ENCODE data around the gene FBN2.

The FBN2 gene

GRCh38 chr5:128538000-128538249 is at the start of gene FBN2:
TSS of gene FBN2 (minus strand) at chr5:128538245. CDS start at chr5:128537603, 642 bp downstream.
- DNase-seq: no peak

- DNase-seq: no peak
Observed at GRCh38 chr5:128587275-128587674, 49.2 kb upstream of the FBN2 start.

GRCh38 chr5:128586848-128587247 is 48.8 kb upstream of the FBN2 start:
- DNase-seq: no peak

DNA sequence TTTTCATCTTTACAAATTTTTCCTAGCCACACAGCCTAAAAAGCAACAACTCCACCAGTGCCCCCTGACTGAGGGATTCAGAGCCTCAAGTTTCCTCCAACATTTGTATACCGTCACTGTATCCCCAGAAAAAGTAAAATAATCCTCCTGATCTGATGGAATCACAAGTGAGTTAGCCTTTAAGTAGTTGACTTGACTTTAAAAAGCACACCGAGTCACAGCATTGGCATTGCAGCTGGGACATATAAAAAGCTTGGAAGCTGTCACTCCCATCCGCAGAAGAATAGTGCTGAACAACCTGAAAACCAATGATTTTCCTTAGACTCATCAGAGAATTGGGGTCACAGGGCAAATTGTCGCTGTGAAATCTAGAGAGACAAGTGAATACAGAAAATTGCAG is 41.6 kb upstream of the FBN2 start:
- no peak for DNase-seq

- no peak for DNase-seq
Observed at GRCh38 chr5:128579093-128579492, 41.0 kb upstream of the FBN2 start.

- no peak for DNase-seq
Observed at GRCh38 chr5:128574041-128574440, 36.0 kb upstream of the FBN2 start.

GRCh38 chr5:128572930-128573319 is 34.9 kb upstream of the FBN2 start:
- DNase-seq: no peak

DNA sequence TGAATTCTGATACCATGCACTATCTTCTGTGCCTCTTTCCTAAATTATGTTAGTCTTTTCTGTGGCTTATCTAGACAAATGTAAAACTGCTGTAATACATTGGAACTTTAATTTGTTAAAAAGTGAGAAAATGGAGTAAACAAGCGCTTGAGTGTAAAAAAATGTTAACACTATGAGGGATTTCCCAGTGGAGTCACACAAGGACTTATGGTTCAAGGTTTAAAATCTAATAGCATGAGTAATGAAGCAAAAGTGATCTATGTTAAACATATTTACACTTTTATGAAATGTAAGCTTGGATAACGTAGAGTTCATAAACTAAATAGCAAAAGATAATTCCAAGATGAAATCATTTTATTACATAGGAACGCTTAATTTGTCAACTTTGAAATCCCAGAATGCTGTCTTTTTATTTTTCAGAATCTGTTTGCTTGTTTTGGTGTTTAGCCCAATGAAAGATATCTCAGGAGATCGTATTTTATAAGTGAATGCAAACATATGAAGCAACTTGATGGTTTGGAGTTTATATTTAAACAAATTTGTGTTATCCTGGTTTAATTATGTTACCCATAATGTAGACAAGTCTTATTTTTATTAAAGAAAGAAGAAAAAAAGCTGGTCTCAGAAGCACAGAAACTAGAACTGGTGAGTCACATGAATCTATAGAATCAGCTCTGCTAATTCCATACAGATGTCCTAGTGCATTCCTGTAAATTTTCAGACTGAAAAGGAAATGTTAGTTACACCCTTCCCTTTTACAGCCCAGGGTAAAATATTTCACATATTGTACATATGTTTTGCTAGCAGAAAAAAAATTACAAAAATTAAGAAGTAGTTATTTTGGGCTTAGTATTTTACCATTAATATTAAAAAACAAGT is 34.2 kb upstream of the FBN2 start:
- no peak for DNase-seq

DNA sequence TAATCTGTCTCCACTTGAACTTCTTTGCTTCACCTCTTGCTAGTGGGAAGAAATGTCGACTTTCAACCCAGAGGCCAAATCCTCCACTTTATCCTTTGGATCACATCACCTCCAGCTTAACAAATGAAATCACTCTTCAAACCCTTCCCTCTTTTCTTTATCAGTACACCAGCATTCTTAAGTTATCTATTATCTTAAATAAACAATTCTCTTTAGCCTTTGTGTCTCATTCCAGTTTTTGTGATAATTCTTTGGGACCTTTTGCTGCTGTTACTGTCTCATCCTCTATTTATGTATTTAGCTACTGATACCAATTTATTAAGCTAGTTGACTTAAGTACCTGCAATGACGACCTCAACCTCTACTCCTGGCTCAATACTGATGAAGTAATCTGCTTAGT is 28.1 kb upstream of the FBN2 start:
- no peak for DNase-seq

DNA sequence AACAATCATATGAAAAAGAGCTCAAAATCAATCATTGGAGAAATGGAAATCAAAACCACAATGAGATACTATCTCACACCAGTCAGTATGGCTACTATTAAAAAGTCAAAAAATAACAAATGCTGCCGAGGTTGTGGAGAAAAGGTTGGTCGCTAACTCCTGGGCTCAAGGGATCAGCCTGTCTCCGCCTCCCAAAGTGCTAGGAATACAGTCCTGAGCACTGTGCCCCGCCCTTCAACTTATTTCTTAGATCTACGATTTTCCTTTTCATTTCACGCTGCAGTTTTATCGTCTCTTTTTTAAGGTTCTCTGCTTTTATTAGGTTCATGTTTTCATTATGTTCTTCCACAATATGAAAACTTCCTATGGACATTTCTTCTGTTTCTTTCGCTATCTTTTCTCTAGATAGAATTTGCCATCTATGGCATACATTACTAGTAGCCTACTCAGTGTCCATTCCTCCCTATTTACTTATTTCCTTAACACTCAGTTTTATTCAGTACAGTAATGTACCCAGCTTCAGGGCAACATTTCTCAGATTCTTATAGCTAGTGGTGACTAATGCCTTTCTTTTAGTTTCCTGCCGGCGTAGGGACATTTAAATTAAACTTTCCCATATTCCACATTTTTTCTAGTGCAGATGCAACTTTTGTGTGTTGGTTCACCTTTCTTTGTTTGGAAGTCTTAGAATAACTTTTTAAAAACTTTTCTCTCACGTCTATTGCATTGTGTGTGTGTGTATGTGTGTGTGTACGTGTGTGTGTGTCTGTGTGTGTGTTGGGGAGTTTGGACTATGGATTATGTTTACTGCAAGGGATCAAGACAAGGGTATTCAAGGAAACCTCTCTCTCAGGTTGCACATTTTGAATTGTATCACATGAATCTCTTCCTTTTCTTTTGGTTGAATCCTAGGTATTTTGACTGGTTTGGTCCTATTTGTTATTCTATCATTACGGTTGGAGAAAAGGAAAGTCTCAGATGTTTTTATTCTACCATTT is 21.6 kb upstream of the FBN2 start:
- DNase-seq: no peak

- DNase-seq: no peak
Observed at GRCh38 chr5:128553747-128554146, 15.7 kb upstream of the FBN2 start.

DNA sequence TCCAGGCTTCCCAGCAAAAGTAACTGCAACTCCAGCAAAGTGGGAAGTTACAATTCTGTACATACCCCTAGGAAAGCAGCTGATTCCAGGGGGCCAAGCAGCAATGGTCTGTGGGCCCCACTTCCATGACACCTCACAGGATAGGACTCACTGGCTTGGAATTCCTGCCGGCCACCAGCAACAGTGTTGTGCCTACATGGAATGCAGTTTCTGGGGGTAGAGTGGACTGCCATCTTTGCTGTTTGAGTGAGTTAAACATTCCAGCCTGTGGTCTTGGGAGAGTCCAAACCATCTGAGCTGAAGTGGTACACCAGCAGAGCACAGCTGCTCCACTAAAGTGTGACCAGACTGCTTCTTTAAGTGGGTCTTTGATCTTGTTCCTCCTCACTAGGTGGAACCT is 13.4 kb upstream of the FBN2 start:
- DNase-seq: no peak

DNA sequence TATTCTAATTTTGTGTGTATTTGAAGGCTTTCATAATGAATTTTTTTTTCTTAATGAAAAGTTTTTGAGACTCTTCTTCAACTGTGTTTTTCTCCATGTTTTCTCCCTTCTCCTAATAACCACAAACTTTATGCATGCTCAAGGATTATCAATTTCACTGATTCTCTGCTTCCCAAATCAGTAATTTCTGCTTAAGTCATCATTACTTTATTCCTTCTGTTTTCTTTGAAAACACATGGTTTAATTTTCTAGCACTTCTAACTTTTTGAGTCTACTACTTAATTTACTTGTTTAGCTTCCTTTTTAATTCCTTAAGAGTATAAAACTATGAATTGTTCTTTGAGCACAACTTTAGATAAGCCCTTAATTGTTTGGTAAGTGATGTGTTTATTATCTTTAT is 11.5 kb upstream of the FBN2 start:
- no peak for DNase-seq

- no peak for DNase-seq
Observed at GRCh38 chr5:128546658-128547281, 8.7 kb upstream of the FBN2 start.

DNA sequence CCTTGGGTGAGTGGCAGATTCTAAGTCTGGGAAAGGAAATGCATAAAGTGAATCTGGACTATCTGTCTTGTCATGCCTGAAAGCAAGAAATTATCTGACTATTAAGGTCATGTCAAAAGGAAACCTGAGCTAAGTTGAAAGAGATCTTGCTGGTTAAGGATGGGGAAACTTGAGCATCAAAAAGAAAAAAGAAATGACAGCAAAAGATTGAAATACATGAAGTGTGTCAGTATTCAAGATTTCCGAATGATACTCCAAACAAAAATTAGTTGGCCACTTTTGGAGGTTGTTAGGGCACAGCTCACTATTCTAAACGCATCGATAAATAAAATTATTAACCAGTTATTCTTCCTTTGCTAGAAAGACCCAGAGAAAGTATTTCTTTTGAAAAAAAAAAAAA is 3.3 kb upstream of the FBN2 start:
- no peak for DNase-seq

- no peak for DNase-seq
Observed at GRCh38 chr5:128539038-128539429, 989 bp upstream of the FBN2 start.

DNA sequence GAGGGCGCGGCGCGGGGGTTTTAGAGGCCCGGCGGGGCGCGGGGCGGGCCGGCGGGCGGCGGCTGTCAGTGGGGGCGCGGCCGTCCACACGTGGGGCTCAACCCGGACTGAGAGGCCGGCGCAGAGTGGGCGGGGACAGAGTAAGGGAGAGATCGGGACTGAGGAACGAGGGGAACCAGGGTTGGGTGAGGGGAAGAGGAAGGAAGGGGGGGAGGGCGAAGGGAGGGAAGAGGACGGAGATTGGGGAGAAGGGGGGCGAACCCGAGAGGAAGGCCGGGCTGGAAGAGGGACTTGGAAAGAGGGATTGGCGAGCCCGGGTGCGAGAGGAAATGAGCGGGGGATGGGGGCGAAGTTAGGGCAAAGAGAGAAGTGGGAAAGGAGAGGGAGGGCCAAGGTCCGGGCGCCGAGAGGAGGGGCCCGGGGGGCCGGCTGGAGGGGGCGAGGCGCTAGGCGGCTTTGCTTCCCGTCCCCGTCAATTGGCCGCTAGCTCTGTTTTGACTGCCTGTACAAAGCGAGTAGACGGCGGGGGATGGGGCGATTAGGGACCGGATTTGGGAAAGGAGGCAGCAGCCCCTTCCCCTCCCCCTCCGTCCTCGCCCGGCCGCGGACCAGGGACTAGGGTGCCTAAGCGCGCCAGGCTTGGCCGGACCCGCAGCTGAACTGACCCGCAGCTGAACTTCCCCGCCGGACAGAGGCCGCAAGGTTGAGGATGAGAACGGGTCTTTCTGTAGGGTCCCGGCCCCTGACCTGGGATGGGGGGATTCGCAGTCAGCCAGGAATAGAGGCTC is 399 bp upstream of the FBN2 start:
- peak; percentile 84 for DNase-seq

GRCh38 chr5:128537221-128537999 is 635 bp downstream of the FBN2 start:
- peak; percentile 91 for DNase-seq

DNA sequence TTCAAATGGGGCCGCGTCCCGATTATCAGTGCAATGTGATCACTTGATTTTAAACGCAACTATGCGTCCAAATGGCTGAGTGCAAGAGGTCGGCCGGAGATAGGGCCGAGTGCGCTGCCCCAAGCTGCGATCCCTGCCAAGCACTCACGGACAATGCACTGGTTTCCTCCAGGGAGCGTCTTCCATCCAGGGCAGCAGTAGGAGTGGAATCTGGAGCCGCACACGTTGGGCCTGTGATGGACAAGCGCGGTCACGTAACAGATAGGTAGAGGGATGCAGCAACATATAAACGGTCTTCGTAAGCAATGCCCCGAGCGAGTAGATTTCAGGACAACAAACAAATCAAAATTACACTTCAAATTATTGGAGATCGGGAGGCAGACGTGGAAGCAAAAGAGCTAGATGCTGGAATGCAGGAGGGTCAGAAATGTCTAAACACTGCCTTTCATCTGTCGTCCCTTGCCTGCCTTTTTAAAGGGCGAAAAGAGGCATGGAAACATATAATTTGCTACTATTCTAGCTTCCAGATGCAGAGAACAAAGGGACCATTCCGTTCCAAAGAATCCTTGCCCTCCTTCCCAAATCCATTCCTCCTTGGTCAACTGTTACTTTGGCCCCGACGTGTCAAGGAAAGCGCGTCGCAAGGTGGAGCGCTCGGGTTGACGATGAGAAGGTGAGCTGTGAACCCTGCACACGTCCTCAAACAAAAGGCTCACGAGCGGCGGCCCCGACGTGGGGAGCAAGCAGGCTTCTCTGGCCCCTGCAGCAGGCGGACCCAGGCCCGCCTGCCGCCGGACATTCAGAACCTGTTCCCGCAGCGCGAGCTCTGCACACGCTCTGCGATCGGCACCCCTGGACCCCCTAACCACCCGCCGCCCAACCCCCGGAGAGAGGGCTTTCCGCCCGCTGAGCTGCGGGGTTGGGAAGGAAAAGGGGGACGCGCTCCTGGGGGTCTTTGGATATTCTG is 1.5 kb downstream of the FBN2 start:
- peak; percentile 82 for DNase-seq

DNA sequence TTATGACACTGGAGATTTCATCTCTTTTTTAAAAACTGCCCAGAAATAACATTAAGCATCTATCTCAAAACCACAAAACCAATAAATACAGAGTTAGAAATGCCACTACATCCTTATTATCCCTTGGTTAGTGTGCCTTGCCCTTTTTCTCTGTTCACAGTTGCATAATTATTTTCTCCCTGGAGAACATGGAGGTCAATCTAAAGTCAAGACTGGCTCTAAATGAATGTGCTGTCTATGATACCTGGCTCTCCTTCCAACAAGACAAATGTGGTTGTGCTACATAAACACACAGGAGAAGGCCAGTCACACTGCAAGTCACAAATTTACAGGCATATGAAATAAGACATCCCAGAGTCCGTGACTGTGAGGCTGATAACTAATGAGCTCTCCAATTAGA is 2.8 kb downstream of the FBN2 start:
- DNase-seq: no peak

DNA sequence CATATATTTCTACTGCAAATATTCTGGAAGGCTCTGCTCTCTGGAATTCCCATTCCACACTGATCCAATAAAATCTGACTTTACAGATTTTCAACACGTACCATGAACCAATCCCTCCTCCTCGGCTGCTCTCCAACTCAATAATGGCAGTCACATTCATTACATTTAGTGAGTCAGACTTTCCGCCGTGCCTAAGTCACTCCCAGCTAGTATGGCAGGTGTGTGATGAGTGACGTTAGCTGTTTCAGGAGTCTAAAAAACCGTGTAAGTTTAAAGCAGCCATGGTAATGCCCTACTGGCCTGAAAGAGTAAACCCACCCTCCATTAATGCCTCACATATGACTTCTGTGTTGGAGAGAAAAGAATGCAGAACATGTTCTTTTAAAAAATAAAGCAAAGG is 3.3 kb downstream of the FBN2 start:
- DNase-seq: peak; percentile 12
